Glutamatergic neuron (in vitro differentiated cells): Measurements from ENCODE around the gene HNRNPF. TPM values are rescaled to one million over a fixed set of nuclear protein-coding genes. Genes with fewer than 3 reads are reported as not detected.

Experiments
- DNase-seq: peaks from one replicate; pipeline ENCODE4 v3.0.0; 2022
- H3K27ac Mint-ChIP-seq: one replicate; pipeline ENCODE4 v1.8.0; 2020; ENCODE audit warnings: mild to moderate bottlenecking, mixed read lengths, inconsistent platforms; ENCODE audit not compliant: unreplicated experiment
- H3K27me3 Mint-ChIP-seq: one replicate; pipeline ENCODE4 v1.8.0; 2020; ENCODE audit warnings: mild to moderate bottlenecking, moderate library complexity, mixed read lengths, inconsistent platforms; ENCODE audit not compliant: unreplicated experiment
- H3K36me3 Mint-ChIP-seq: one replicate; pipeline ENCODE4 v1.8.0; 2020; ENCODE audit warnings: mild to moderate bottlenecking, mixed read lengths, inconsistent platforms; ENCODE audit not compliant: unreplicated experiment
- H3K4me1 Mint-ChIP-seq: one replicate; pipeline ENCODE4 v1.8.0; 2020; ENCODE audit warnings: mild to moderate bottlenecking, low read depth, mixed read lengths, inconsistent platforms; ENCODE audit not compliant: unreplicated experiment
- H3K4me3 Mint-ChIP-seq: one replicate; pipeline ENCODE4 v1.8.0; 2020; ENCODE audit warnings: mild to moderate bottlenecking, mixed read lengths, inconsistent platforms; ENCODE audit not compliant: unreplicated experiment
- H3K9me3 Mint-ChIP-seq: one replicate; pipeline ENCODE4 v1.8.0; 2020; ENCODE audit warnings: mild to moderate bottlenecking, moderate library complexity, mixed read lengths, inconsistent platforms; ENCODE audit not compliant: unreplicated experiment
- CTCF ChIP-seq: fragments of 200-600 bp; sonication (generic); IDR thresholded peaks from one replicate; pipeline ENCODE4 v1.5.0; 2021; ENCODE audit not compliant: partially characterized antibody, unreplicated experiment
- total RNA-seq: library from RNA; stranded (reverse); fragmentation: NEBNext Ultra II Directional; extraction: Animal tissue kit (Norgen Biotek cat#: 25700); gene quantifications from one replicate; pipeline ENCODE4 v1.2.1, GENCODE V29; 2021; ENCODE audit not compliant: unreplicated experiment

Gene HNRNPF
- total RNA-seq, 1 donor from 2014 or later = 99.7 TPM

GRCh38 chr10:43362191-43362839, 46.7 kb downstream of the HNRNPF start:
- peak; percentile 94 for DNase-seq
- peaks cover 7% of the 10 kb centered on the region for H3K9me3 Mint-ChIP-seq
- no peaks in the 10 kb centered on the region for H3K27me3 Mint-ChIP-seq
- H3K27ac Mint-ChIP-seq = peak overlapping the region; percentile 80
- no peaks in the 10 kb centered on the region for H3K4me1 Mint-ChIP-seq
- TF ChIP-seq CTCF = no peak
- H3K4me3 Mint-ChIP-seq = peak overlapping the region; percentile 94
- no peaks in the 10 kb centered on the region for H3K36me3 Mint-ChIP-seq

GRCh38 chr10:43361547-43362190, 47.3 kb downstream of the HNRNPF start:
- Mint-ChIP-seq H3K27ac (peak overlapping the region; percentile 80), H3K4me3 (peak overlapping the region; percentile 94), H3K36me3 (no peaks in the 10 kb centered on the region), H3K4me1 (no peaks in the 10 kb centered on the region), H3K9me3 (peaks cover 7% of the 10 kb centered on the region), H3K27me3 (no peaks in the 10 kb centered on the region)
- DNase-seq = no peak
- no peak for TF ChIP-seq CTCF

DNA sequence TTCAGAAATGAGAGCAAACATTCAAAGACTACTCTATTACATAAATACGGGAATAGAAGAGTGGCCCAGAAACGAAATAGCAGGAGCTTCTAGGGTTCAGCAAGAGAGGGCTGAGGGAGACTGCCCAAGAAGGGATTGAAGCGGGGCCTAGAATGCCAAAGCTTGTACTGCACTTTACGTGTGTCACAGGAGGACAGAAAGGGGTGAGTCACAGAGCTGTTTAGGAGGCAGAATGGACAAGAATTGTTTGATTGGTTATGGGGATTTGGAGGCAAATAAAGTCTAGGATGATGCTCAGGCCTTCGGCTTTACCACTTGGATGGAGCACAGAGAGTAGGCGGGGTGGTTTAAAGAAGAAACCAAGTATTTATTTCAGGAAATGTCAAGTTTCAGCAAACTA, 48.9 kb downstream of the HNRNPF start:
- Mint-ChIP-seq H3K36me3 (no peaks in the 10 kb centered on the region), H3K9me3 (peaks cover 7% of the 10 kb centered on the region), H3K4me3 (peak overlapping the region; percentile 33), H3K27ac (no peak overlapping the region), H3K4me1 (peaks cover 2% of the 10 kb centered on the region), H3K27me3 (no peaks in the 10 kb centered on the region)
- no peak for TF ChIP-seq CTCF
- no peak for DNase-seq

DNA sequence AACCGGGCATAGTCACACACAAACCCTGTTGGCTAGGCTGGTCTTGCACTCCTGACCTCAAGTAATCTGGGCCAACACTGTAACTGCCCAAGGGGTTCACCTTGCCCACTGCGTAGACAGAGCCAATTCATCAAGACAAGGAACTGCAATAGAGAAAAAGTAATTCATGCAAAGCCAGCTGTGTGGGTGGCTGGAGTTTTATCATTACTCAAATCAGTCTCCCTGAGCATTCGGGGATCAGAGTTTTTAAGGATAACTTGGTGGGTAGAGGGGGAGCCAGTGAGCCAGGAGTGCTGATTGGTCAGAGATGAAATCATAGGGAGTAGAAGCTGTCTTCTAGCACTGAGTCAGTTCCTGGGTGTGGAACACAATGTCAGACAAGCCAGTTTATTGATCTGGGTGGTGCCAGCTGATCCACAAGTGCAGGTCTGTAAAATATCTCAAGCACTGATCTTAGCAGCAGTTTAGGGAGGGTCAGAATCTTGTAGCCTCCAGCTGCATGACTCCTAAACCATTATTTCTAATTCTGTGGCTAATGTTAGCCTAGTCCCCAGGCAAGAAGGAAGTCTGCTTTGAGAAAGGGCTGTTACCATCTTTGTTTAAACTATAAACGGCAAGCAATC, 53.1 kb downstream of the HNRNPF start:
- no peak for DNase-seq
- peaks cover 2% of the 10 kb centered on the region for H3K4me1 Mint-ChIP-seq
- no peak overlapping the region for H3K27ac Mint-ChIP-seq
- no peak for TF ChIP-seq CTCF
- H3K4me3 Mint-ChIP-seq = no peak overlapping the region
- H3K36me3 Mint-ChIP-seq = no peaks in the 10 kb centered on the region
- H3K27me3 Mint-ChIP-seq = no peaks in the 10 kb centered on the region
- H3K9me3 Mint-ChIP-seq = peaks cover 2% of the 10 kb centered on the region

GRCh38 chr10:43354879-43355380, 54.1 kb downstream of the HNRNPF start:
- Mint-ChIP-seq H3K9me3 (no peaks in the 10 kb centered on the region), H3K4me3 (no peak overlapping the region), H3K4me1 (peaks cover 2% of the 10 kb centered on the region), H3K27me3 (no peaks in the 10 kb centered on the region), H3K27ac (no peak overlapping the region), H3K36me3 (no peaks in the 10 kb centered on the region)
- no peak for DNase-seq
- TF ChIP-seq CTCF = no peak
